GM21360 (cell line): ENCODE data around the gene TEX22.

Experiments used
- ATAC-seq: cut with Tn5 transposase; IDR thresholded peaks from one replicate; pipeline ENCODE4 v1.9.1; 2021; ENCODE audit warnings: mild to moderate bottlenecking, moderate library complexity; ENCODE audit not compliant: unreplicated experiment

Gene TEX22

DNA sequence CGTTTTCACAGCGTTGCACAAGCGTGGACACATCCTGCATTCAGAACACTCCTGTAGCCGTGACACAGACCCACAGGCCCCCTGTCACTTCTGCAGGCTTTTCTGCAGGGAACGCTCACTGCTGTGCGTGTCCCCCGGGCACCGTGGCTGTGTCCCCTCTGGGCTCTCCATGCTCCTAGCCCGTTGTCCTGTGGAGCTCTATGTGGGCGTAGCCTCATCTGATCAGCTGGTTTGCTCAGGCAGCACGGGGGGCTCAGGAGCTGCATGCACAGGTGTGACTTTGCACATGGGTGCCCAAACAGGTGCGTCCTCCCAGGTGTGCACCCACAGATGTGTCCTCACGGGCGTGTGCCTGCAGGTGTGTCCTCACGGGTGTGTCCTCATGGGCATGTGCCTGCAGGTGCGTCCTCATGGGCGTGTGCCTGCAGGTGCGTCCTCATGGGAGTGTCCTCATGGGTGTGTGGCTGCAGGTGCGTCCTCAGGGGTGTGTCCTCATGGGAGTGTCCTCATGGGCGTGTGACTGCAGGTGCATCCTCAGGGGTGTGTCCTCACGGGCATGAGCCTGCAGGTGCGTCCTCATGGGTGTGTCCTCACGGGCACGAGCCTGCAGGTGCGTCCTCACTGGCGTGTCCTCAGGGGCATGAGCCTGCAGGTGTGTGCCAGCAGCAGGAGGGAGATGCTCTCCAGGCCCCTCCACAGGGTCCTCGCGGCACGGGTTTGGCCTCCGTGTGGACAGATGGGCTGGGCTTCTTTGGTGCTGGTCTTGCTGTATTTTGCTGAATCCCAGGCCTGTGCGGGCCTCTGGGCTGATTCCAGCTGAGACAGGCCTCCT is 38.8 kb downstream of the TEX22 start:
- ATAC-seq: no peak

GRCh38 chr14:105437723-105438500 is 39.6 kb downstream of the TEX22 start:
- no peak for ATAC-seq

- no peak for ATAC-seq
Measured at GRCh38 chr14:105439179-105439578, 40.8 kb downstream of the TEX22 start.

DNA sequence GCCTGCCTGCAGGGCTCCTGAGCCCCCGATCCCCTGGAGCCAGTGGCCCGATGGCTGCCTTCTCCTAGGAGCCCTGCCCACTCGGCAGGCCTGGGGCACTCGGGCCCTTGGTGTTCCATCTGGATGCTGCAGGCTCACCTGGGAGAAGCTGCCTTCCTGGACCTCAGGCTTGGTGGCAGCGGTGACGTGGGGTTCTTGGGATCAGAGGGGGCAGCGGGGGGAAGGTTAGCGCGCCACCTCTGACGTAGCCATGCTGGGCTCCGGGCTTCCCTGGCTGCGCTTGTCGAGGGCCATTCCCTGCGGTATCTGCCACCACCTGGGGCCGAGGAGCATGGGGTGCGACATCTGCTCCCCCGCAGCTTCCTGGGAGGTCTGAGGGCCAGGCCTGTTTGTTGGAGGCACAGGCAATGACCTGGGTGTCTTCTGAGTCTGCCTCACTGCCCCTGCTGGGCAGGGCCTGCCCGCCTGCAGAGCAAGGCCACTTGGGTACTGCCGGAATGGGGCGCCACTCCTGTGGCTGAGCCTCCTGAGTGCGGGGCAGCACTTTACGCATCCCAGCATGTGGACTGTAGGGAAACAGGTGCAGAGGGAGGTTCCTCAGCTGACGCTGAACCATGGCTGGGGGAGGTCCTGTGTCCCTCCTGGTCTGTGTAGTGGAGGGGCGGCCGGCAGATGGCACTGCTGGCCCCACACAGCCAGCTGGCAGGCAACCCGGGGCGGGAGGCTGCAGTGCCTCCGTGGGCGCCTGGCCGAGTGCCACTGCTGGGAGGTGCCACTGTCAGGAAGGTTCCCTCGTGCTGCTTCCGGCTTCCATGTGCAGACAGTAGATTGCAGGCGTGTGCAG is 41.6 kb downstream of the TEX22 start:
- no peak for ATAC-seq

GRCh38 chr14:105440554-105440900 is 42.2 kb downstream of the TEX22 start:
- ATAC-seq: no peak

GRCh38 chr14:105440992-105441391 is 42.7 kb downstream of the TEX22 start:
- no peak for ATAC-seq

DNA sequence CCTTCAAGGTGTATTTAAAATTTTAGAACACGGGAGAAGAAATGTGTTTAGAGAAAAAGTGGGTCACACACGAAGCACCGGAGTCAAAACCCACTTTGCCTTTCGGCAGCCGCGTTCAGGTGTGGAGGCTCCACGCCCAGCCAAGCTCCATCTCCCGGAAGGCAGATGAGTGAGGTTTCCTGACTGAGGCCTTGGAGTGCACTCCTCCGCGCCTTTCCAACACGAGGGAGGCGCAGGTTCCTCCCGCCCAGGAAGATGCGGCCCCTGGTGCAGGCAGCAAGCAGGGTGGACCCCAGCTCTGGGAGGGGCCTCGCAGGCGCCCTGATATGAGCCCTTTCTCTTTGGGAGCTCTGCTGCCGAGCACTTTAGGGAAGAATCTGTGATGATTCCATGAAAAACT is 43.8 kb downstream of the TEX22 start:
- ATAC-seq: no peak

DNA sequence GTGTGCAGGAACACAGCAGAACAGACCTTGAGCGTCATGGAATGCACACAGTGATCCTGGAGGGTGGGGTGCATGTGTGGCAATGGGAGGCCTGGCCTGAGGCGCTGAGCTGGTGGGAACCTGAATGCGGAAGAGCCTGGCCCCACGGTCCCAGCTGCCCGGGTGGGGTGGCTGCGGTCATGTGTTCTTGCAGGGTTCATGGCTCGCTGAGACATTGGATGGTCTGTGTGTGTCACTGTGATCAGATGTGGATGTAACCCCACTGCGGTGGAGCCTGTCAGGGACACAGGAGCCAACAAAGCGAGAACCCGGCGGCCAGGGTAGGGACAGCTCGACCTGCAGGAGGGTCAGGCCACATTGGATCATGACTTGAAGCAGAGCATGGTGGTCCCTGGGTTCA is 44.5 kb downstream of the TEX22 start:
- ATAC-seq: no peak

DNA sequence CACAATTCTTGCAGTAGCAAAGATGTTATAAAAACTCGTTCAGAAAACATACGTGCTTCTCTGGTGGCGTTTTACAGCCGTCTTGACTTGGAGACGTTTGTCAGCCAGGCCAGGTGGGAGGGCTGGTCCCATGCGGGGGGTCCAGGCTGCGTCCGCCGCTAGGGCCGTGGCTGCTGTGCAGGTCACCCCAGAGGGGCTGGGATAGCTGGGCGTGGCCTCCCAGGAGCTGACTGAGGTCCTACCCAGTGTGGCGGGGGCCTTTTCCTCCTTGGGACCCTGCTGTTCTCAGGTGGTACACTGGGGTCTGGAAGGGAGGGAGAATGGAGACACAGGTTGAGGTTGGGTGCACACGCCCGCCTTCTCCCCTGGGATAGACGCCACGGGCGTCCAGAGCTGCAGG is 46.5 kb downstream of the TEX22 start:
- ATAC-seq: no peak

- no peak for ATAC-seq
Measured at GRCh38 chr14:105445290-105445689, 47.0 kb downstream of the TEX22 start.

GRCh38 chr14:105445901-105446845 is 47.8 kb downstream of the TEX22 start:
- ATAC-seq: no peak

GRCh38 chr14:105446971-105447370 is 48.6 kb downstream of the TEX22 start:
- ATAC-seq: no peak

DNA sequence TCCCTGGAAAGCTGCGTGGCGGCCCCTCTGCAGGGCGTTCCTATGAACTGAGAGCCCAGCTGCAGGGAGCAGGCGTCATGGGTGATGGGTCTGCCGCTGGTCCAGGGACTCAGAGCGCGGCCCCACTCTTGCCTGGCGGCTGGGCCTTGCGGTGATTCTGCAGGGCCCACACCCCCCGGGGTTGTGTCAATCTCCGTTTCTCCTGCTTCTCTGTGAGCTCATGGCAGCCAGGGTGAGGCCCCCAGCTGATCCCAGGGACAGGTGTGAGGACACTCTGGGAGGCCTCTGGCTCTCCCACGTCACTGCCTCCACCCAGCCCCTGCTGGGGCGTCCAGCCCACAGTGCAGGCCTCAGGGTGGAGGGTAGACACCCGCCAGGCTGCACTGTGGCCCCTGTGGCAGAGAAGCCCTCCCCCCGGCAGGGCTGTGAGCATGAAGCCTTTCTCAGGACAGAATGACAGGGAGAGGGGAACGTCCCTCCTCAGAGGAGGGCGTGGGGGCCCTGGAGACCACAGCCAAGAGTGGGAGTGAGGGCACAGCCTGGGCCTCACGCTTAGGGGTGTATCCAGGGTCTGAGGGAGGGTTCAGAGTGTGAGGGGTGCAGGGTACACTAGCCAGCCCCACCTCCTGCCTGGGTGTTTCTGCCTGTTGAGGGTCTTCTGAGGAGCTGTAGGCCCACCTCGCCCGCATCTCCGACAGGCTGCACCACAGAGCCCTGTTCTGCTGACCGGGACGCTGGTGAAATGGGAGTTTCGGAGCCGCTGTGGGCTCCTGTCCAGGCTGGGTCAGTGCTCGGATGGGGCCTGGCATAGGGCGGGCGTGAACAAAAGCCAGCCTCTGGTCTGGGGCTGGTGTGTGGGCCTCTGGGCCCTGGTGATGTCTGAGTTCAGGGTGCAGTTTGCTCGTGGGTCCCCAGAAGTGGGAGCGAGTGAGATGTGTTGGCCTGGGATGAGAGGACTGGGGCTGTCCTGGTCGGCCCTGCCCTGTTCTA is 49.6 kb downstream of the TEX22 start:
- ATAC-seq: no peak

DNA sequence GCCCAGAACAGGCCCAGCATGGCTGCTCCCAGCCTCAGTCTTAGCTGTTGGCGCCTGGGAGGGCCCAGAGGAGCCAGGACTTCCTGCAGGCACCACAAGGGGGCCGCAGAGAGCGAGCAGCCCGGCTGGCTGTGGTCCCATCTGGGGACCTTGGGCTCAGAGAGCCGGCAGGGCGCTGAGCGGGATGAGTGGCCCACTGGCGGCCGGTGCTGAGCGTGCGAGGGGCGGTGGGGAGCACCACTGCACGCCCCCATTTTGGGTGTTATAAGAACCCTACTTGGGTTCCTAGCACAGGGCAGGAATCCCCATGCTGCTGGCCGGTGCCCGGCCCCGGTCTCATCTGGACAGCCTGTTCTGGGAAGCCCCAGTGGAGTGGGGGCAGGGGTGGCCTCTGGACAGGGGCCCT is 50.4 kb downstream of the TEX22 start:
- ATAC-seq: no peak

DNA sequence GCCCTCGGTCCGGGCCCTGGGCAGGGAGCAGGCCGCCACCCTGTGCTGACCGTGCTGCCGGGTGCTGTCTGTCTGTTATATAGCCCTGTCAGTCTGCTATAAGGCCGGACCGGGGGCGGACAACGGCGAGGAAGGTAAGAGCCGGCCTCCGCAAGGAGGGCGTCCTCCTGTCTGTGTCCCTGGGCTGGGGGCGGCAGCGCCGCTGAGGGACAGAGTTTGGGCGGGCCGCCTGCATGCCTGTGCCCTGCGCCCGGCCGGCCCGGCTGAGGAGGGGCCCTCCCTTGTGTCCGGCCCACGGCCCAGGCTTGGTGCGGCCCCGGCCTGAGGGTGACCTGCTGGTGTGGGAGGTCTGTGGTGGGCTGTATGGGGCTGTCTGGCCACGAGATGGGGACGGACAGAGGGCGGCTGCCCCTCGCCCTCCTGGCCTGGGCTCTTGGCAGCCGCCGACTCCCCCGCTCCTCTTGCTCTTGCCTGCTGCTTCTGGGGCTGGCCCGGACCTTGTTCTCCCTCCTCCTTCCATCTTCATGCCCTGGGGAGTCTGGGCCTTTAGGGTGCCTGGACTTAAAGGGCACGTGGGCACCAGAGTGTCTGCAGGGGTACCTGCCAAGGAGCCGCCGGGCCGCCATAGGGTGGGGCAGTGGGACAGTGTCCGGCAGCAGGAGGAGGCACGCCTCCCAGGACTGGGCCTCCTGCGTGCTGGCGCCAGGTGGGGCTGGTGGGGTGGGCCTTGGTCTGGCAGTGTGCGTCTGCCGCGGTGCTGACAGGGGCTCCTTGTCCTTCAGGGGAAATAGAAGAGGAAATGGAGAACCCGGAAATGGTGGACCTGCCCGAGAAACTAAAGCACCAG is 51.2 kb downstream of the TEX22 start:
- no peak for ATAC-seq

- no peak for ATAC-seq
Measured at GRCh38 chr14:105450123-105450505, 51.8 kb downstream of the TEX22 start.

DNA sequence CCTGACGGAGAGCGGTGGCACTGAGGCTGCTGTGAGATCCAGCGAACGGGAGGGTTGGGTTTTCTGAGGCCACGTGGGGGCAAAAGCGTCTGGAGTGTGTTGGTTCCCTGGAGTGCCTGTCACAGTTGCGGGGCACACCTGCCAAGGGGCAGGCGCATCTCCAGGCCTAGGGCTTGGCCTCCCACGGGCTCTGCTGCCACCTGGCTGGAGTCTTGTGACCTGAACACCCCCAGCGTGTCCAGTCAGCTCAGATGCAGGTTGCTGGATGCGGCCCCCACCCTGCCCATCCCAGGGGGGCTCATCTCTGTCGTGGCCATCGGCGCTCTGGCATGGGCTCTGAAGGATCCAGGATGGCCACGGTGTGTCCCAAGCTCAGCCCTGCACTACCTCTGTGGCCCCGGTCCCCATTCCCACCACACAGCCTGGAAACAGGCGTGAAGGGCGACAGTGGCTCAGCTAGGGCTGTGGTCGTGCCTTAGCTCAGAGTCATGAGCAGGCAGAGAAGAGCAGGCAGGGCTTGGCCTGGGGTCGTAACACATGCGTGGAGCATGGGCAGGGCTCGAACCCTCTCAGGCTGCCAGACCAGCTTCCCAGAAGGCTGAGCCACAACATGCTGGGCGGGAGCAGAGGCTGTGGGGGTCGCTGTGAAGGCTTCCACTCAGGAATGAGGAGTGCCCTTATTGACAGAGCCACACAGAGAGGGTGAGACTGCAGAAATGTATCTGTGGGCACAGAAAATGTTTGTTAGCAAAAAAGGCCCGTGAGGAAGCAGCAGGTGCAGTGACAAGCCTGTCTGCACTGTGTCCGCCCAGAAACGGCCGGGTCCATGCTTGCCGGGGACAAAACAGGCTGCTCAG is 52.8 kb downstream of the TEX22 start:
- no peak for ATAC-seq
